NCI-H748 (cell line): ENCODE results near the gene PRR5L.
"Not testable (repeated sequence)": the region's sequence is repeated elsewhere in the genome, so short reads cannot be mapped to it uniquely, and the experiment has no call there.

Experiments
- DNase-seq: peaks from one replicate; lab custom pipeline; 2025; ENCODE audit not compliant: unreplicated experiment; lab: John Stamatoyannopoulos, UW

The PRR5L gene

DNA sequence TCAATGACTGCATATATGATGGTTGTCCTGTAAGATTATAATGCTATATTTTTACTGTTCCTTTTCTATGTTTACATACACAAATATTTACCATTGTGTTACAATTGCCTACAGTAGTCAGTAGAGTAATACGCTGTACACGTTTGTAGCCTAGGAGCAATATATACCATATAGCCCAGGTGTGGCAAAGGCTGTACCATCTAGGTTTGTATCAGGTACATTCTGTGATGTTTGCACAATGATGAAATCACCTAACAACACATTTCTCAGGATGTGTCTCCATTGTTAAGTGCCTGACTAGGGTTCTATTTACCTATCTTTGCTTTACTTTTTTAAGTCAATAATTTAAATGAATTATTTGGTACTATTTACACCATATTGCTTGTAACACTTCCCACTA lies 21.9 kb downstream of the PRR5L start:
- peak; percentile 7 for DNase-seq

DNA sequence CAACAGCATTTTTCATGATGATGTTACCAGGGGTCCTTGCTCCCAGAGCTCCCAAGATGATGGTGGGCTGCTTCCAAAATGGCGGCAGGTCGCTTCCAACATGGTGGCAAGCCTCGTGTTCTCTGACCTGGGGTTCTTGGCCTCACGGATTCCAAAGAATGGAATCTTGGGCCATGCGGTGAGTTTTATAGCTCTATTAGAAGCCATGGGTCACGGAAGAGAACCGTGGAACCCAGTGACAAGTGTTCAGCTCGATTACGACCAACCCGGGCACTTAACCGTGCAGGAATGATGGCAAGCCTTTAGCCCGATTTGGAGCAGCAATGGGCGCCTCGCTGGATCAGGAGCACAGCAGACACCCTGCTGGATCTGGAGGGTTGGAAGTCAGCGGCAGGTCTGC lies 28.9 kb downstream of the PRR5L start:
- not testable (repeated sequence) for DNase-seq

DNA sequence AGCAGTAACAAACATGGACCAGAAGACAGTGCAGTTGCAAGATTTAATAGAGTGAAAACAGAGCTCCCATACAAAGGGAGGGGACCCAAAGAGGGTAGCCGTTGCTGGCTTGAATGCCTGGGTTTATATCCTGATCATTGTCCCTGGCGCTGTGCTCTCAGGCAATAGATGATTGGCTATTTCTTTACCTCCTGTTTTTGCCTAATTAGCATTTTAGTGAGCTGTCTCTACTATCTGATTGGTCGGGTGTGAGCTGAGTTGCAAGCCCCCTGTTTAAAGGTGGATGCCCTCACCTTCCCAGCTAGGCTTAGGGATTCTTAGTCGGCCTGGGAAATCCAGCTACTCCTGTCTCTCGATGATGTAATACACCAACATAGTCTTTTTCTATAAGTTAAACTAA lies 29.3 kb downstream of the PRR5L start:
- not testable (repeated sequence) for DNase-seq

DNA sequence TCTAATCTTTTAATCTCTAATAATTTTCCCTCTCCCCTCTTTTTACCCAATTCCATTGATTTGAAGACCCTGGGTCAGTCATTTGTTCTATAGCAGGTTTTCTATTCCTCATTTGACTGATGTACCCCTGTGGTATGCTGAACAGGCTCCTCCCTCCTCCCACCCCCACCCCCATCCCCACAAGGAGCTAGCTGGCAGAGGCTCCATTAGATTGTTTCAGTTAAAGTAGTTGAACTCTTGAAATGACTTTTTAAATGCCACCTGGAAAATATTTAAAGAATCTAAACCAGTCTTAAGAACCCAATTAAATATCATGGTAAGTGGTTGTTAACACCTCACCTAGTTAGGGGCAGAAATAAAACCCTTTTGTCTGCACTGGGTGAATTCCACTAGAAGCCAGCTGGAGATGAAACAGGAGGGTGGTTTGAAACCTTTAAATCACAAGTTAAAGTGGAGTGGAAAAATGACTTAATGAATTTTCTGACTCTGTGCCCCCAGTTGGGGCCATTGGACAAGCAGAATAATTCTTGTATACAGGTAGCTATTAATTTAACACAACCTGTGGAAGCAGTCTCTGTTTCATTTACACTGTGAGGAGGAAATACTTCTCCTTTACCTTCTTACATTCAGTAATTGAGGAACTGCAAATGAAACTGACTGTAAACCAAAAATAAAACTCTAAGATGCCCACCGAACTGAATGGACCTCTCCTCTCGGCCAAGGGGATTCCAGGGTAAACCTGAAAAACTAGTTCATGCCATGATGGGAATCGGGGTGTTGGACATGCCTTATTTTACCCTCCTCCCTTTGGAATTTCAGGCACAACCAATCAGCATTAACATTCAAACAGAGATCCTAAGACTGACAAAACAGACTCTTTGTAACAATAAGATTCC lies 30.7 kb downstream of the PRR5L start:
- no peak for DNase-seq

DNA sequence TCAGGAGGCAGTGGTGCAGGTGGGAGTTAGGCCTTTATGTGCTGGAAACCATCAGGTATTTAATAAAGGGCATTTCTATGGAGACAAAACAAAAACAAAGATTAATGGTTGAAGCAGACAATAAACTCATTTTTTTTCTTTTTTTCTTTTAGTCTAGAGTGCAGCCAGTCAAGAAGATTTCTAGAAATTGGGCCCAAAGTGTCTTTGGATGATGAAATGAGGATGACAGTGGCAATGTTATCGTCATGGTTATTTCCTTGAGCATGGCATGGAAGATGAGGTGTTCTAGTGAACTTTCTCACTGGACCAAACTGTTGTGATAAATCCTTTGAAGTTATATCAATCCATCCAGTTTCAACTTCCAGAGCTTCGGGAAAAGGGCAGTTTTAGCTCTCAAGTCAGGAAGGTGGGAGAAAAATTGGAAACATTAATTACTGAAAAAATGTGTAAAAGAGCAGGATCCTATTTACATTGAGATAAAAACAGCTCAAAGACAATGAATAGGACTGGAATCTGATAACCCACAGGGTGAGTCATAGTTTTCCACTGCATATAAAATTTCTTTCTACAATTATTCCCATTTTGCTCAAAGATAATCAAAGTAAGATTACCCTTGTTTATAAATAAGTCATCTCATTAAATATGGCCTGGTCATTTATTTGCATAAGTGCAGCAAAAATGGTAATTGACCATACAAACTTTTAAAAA lies 33.0 kb downstream of the PRR5L start:
- DNase-seq, result no peak

DNA sequence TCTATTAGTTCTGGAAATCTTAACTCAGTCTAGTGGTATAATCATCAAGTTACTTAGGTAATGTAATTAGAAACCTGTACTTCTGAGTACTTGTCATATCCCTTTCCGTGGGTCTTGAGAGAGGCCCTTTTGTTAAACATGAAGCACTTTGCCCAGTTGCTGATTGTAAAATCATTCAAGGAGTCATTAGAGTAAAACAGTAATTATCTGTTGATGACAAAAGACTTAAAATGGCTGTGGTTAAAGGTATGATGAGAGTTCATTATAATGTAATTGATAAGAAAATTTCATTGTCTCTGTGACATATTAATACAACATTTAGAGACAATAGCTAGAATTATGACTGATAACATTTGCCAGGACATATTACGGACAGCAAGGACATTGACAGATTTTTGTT lies 34.3 kb downstream of the PRR5L start:
- no peak for DNase-seq

DNA sequence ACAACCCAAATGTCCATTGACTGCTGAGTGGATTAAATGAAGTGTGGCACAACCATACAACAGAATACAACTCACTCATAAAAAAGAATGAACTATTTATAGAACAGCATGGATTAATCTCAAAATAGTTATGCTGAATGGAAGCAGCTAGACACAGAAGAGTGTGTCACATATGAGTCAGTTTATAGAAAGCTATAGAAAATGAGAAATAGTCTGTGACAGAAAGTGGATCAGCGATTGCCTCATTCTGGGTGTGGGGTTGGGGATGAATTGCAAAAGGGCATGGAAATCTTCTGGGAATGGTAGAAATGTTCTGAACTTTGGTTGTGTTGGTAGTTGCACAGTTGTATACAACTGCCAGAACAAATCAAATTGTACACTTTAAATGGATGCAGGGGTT lies 37.4 kb downstream of the PRR5L start:
- DNase-seq, result no peak

DNA sequence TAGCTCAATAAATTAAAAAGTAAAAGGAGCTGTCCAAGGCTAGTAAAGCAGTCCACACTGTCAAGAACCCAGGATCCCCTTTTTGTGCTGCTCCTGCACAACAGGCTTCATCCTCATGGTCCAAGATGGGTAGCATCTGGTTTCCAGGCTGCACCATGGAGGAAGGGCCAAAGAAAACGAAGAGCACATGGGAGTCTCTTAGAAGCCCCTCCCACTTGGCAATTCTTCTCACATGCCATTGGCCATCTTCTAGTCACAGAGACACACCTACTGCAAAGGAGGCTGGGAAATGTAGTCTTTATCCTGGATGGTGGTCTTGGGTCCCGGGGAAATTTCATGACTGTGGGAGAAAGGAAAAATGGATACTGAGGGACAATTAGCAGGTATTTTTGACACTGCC lies 37.8 kb downstream of the PRR5L start:
- peak; percentile 25 for DNase-seq

DNA sequence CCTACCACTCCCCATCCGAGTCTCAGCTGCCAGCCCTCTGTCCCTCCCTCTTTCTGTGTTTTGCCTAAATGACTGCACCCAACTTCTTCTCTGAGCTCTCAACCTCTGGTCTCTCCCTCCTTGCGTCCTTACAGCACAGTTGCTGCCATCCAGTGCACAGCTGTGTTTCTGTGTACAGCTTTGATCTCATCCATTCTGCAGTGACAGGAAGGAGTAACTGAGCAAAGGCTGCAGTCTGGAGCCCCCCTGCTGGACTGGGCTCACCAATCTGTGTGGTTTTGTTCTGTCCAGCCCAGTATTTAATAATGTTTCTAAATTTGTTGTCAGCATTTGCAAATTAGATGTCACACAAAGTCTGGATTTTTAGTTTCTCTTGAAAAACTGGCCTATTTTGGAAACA lies 43.8 kb downstream of the PRR5L start:
- DNase-seq, result no peak

DNA sequence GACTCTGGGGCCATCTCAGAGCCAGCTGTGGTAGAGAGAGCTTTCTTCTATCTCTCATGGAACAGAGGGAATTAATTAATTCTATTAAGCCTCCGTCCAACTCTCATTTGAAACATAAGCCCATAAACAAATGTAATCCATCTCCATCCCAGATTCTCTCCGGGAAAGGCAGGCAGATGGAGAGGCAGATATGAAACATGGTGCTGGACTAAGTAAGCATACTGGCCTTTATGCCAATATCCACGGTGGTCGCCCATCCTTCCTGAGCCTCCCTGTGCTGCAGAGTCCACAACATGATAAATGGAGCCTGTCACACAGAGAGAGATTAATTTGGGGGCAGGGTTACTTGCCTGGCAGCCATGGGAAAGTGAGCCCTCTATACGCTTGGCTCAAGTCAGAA lies 44.8 kb downstream of the PRR5L start:
- DNase-seq, result no peak

DNA sequence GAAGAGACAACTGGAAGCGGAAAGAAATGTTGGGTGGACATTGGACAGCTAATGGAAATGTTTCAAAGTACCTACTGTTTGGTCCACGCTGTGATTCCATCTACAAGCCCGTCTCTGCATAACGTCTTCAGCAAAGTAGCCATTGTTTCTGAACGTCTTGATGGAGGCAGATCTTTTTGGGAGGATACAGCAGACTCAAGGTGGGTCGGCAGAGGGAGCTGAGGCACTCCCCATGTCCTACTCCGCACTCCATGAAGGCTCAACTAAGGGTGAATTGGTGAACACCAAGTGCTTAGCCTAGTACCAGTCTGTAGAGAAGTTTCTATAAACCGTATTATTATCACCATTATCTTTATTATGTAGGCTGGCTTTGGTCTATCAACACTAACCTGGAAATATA lies 45.8 kb downstream of the PRR5L start:
- no peak for DNase-seq

DNA sequence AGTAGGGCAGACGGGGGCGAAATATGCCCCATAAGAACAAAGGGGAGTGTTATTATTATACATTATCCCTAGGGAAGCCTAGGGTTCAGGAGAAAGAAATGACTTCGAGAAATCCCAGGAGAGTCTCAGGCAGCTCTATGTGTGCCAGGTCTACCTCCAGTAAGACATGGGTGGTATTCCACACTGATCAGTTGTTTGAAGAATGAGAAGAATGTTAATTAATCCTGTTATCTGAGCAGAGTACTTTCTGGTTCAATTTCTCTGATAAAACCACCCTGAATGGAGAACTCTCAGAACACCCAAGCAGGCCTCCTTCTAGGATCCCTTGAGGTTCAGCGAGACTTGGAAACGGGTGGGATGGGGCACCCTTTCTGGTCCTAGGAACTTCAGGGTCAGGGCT lies 46.2 kb downstream of the PRR5L start:
- DNase-seq, result no peak

DNA sequence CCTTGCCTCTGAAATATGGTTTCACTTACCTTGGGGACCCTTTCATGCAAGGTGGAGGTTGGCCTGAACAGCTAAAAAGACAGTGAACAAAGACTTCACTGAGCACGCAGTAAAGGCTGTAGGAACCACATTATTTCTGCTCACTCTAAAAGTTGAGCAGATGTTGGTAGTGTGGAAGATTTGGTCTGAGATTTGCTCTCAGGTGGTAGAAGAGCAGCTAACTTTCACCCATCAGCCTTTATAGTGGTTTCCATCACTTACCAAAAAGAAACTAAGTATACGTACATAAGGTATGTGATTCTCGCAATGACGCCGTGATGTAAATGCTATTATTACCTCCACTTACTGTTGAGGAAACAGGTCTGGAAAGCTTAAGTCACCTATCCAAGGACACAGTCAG lies 47.3 kb downstream of the PRR5L start:
- no peak for DNase-seq

DNA sequence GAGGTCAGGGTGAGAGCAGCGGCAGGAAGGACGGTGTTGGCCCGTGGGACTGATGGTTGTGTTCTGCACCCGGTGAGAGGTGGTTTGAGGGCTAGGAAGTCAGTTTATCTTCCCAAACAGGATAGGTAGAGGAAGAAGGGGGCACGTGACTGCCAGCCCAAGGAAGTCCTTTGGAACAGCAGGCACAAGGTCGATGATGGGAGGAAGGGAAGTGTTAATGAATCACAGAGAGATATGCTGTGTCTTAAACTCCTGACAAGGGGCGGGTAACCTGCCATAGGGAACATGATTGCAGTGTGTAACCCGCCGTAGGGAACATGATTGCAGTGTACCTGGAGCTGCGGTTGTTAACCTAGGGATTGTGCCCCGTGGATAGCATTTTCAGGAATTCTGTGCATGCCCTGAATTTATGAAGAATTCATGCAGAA lies 49.0 kb downstream of the PRR5L start:
- no peak for DNase-seq

DNA sequence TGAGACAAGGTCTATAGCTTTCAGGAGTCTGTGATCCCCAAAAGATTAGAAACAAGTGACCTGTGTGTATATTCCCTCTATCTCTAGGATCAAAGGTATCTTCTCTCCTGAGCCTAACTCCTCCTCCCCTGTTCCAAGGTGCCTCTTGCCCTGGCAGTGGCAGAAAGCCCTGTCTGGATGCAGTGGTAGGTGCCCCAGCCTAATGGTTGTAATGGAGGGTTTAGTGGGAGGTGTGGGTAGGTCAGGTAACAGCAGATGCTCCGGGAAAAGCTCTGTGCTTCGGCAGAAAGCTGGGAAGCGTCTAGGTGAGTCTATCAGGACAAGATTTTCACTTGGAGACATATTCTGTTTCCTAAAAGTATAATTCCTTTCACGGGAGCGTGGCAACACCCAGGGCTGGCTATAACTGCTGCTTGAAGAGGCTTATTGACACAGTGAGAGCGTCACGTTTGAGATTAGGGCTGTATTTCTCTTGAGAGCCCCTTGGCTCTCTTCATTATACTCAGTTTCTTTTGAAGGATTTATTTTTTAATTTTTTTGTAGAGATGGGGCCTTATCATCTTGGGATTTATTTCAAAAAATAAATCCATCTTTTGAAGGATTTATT lies 49.5 kb downstream of the PRR5L start:
- DNase-seq, result no peak

DNA sequence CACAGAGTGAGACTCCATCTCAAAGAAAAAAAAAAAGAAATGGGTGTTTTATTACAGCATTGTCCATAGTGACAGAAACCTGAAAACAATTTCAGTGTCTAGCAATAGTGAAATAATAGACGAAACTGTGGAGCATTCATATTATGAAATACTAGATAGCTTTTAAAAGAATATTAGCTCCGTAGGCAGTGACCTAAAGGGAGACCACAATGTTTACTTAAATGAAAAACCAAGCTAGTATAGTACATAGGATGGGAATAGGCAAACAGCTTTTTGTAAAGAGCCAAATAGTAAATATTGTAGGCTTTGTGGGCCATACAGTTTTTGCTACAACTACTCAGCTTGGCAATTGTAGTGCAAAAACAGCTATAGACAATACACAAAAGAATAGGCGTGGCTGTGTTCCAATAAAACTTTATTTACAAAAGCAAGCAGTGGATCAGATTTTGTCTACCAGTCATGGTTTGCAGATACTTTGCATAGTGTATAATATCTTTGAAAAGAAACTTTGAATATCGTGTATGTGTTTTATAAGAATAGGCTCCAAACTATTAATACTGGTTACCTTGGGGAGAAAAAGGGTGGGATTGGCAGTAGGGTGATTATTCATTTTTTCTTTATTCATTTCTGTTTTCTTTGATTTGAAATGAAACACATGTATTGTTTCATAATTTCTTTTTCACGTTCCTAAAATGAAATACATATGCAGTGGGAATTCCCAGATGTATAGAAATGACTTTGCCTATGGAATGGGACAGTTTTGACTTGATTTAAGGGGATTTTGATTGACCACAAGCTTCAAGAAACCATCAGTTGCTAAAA lies 50.7 kb downstream of the PRR5L start:
- peak; percentile 25 for DNase-seq

DNA sequence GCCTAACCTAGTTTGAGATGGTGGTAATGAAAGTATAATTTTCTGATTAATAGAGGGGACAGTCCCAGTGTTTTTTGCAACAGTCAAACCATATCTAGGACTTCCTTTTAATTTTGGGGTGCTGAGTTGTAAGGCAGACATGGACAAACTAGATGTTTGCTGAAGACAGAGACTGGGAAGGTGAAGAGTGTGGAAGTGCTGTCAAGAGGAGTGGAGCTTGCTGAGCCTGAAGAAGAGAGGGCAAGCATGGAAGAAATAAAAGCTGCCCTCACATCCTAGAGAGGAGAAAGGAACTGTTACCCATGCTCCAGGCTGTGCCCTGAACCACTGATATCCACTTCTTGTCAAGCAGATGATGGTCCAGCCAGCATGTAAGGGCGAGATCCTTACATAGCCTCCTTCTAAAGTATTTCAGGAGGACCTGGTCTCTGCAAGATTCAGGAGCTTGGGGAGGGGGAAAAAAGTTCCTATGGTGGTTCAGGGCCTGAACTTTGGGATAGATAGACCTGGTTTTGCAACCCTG lies 51.4 kb downstream of the PRR5L start:
- DNase-seq, result no peak

DNA sequence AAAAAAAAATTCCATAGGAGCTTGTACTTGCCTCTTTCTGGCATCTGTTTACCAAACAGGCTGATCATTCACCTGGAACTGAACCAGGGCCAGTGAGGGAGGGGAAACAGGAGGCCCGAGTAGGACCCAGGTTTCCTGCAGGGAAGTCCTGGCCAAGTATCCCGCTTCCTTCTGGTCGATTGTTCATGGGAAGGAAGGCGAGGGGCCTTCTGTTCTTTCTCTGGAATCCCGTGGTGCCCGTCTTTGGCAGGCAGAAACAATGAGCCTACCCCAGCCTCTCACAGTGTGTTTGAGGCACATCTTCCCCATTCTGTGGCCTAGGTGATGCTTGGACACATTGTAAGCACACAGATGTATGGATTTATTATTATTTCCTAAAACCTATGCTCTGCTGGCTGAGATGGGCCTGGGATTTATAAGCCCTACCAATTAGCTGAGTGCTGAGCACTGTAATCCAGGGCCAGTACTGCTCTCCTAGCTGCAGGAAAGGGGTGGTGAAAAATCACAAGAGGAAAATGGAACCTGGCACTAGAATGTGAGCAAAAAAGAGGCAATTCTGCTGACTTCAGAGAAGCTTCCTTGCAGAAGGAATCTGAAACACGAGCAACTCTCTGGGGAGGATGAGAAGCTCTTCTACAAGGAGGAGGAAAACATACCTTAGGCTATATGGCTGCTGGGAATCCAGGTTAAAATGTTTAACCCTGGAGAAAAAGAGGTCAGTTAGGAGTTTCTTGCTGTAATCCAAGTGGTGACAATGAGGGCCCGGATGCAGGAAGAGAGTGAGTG lies 53.5 kb downstream of the PRR5L start:
- no peak for DNase-seq

DNA sequence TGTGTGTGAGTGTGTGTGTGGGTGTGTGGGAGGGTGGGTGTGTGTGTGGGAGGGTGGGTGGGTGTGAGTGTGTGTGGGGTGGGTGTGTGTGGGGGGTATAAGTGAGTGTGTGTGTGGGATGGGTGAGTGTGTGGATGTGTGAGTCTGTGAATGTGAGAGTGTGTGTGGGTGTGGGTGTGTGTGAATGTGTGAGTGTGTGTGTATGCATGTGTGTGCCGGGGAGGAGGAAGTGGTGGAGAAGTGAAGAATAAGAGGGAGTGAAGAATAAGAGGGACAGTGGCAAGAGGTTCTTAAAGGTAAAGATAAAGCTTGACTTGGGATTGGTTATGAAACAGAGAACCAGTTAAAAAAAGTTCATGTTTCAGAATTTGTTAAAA lies 54.0 kb downstream of the PRR5L start:
- no peak for DNase-seq

DNA sequence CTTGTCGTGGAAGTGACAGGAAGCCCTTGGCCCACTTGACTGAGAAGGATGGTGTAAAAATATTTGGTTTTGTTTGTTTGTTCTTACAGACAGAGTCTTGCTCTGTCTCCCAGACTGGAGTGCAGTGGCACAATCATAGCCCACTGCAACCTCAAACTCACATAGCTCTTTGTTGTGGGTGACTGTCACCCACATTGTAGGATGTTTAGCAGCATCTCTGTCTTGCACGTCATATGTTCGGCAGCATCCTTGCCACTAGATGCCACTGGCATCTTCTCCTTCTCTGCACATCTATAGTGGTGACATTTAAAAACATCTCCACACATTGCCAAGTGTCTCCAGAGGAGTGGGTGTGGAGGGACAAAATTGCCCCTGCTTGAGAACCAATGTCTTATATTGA lies 56.8 kb downstream of the PRR5L start:
- DNase-seq, result no peak
